HepG2 (cell line): Measurements from ENCODE around the gene SNX24. TPM values are rescaled to one million over a fixed set of nuclear protein-coding genes. Genes with fewer than 3 reads are reported as not detected.

Experiments used
- NR2C2 ChIP-seq: sonication (generic); formaldehyde crosslinking; IDR thresholded peaks from 2 replicates; pipeline ENCODE4 v1.4.0; 2020; ENCODE audit warnings: missing genetic modification reagents, mild to moderate bottlenecking, moderate library complexity, borderline replicate concordance
- PHF8 ChIP-seq: sonication (generic); formaldehyde crosslinking; IDR thresholded peaks from 2 replicates; pipeline ENCODE4 v1.5.0; 2020; ENCODE audit warnings: missing genetic modification reagents
- SKI ChIP-seq: fragments of 450-650 bp; IDR thresholded peaks from one replicate; pipeline ENCODE4 v1.6.1; 2018; ENCODE audit warnings: mild to moderate bottlenecking; ENCODE audit not compliant: partially characterized antibody
- ZNF557 ChIP-seq: sonication (generic); formaldehyde crosslinking; IDR thresholded peaks from 2 replicates; pipeline ENCODE4 v1.4.0; 2020; ENCODE audit warnings: missing genetic modification reagents
- ZNF720 ChIP-seq: sonication (generic); formaldehyde crosslinking; IDR thresholded peaks from 2 replicates; pipeline ENCODE4 v1.4.0; 2020; ENCODE audit warnings: missing genetic modification reagents
- ZNF772 ChIP-seq: sonication (generic); formaldehyde crosslinking; IDR thresholded peaks from 2 replicates; pipeline ENCODE4 v1.5.0; 2020; ENCODE audit warnings: mild to moderate bottlenecking, missing genetic modification reagents
- ZNF773 ChIP-seq: sonication (generic); formaldehyde crosslinking; IDR thresholded peaks from 2 replicates; pipeline ENCODE4 v1.4.0; 2020; ENCODE audit warnings: missing genetic modification reagents, borderline replicate concordance
- polyA plus RNA-seq, 8 experiments: library from polyadenylated mRNA; depleted of rRNA in 3 of 8; stranded (reverse) in 7 of 8; unstranded in 1 of 8; fragments of >200 nt; fragmentation: Illumina TruSeq in 4 of 8; extraction: Trizol in 4 of 8; gene quantifications; 2 replicates each; pipeline versions ENCODE4 v1.2.1 to v1.2.3, GENCODE V29; 2011 to 2016; ENCODE audit warnings: low read depth in 4 of 8, missing spikeins in 1 of 8, mixed read lengths in 1 of 8; ENCODE audit not compliant: insufficient read depth in 1 of 8
- total RNA-seq, 5 experiments: library from RNA; depleted of rRNA; stranded (reverse); fragments of >200 nt; fragmentation: Illumina TruSeq; extraction: Trizol; gene quantifications; 2 replicates each; pipeline ENCODE4 v1.2.3, GENCODE V29; 2016; ENCODE audit warnings: low read depth in 1 of 5
- TF ChIP-seq, protein P1 (sequence below): sonication (generic); formaldehyde crosslinking; IDR thresholded peaks from 2 replicates; pipeline ENCODE4 v1.4.0; 2020; ENCODE audit warnings: low read depth, mild to moderate bottlenecking, missing genetic modification reagents
- TF ChIP-seq, protein P2 (sequence below), 2 experiments: fragments of 450-650 bp in 1 of 2; sonication (generic) in 1 of 2; formaldehyde crosslinking in 1 of 2; IDR thresholded peaks; 2 replicates each; pipeline versions ENCODE4 v1.6.1 to v1.8.0; 2016 to 2022; ENCODE audit warnings: antibody characterized with exemption in 1 of 2, mild to moderate bottlenecking in 1 of 2, missing genetic modification reagents in 1 of 2
- TF ChIP-seq, protein P3 (sequence below): IDR thresholded peaks from 2 replicates; pipeline ENCODE4 v1.6.1; 2018; ENCODE audit warnings: missing genetic modification reagents, mild to moderate bottlenecking, missing compliant biosample characterization
- TF ChIP-seq, protein P4 (sequence below): sonication (generic); formaldehyde crosslinking; IDR thresholded peaks from 2 replicates; pipeline ENCODE4 v1.4.0; 2020; ENCODE audit warnings: mild to moderate bottlenecking, missing genetic modification reagents
- TF ChIP-seq, protein P5 (sequence below): sonication (generic); formaldehyde crosslinking; IDR thresholded peaks from 2 replicates; pipeline ENCODE4 v1.5.1; 2020; ENCODE audit warnings: mild to moderate bottlenecking, missing genetic modification reagents, borderline replicate concordance
- TF ChIP-seq, protein P6 (sequence below): sonication (generic); formaldehyde crosslinking; IDR thresholded peaks from 2 replicates; pipeline ENCODE4 v1.4.0; 2020; ENCODE audit warnings: missing genetic modification reagents; ENCODE audit errors: not compliant biosample characterization

SNX24 gene
- total and polyA plus RNA-seq, 2 of the 13 experiments (the other 11 are each of a cell fraction or from before 2014, with no cell fraction given), result 7.2 to 23.7 TPM

DNA sequence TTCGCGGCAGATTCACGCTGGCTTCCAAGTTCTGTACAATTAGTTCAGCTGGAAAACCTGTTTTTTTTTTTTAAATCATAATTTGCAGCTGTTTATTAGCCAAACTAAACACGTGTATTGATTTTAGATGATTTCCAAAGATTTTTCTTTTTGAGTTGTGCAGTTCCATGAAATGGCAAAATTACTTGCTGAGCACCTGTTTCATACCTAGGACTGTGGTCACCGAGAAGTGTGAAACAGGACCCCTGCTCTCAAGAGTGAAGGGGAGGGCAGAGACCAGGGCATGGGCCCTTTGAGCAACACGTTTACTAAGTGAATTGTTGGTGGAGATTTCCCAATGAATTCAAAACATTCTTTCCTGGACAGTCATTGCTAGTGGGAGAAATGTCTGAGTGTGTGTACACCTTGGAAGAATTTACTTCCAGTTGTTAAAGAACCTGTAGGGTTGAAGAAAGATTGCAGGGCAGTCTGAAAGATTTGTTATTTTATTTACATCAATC lies 688 bp downstream of the SNX24 start (continued):
- TF ChIP-seq NR2C2 (CRISPR knock-in tag), result 0 out of 2 replicates have a peak, but pooled peaks have one; percentile 1
- TF ChIP-seq, protein P1, sequence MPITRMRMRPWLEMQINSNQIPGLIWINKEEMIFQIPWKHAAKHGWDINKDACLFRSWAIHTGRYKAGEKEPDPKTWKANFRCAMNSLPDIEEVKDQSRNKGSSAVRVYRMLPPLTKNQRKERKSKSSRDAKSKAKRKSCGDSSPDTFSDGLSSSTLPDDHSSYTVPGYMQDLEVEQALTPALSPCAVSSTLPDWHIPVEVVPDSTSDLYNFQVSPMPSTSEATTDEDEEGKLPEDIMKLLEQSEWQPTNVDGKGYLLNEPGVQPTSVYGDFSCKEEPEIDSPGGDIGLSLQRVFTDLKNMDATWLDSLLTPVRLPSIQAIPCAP, result no peak
- TF ChIP-seq, protein P2, sequence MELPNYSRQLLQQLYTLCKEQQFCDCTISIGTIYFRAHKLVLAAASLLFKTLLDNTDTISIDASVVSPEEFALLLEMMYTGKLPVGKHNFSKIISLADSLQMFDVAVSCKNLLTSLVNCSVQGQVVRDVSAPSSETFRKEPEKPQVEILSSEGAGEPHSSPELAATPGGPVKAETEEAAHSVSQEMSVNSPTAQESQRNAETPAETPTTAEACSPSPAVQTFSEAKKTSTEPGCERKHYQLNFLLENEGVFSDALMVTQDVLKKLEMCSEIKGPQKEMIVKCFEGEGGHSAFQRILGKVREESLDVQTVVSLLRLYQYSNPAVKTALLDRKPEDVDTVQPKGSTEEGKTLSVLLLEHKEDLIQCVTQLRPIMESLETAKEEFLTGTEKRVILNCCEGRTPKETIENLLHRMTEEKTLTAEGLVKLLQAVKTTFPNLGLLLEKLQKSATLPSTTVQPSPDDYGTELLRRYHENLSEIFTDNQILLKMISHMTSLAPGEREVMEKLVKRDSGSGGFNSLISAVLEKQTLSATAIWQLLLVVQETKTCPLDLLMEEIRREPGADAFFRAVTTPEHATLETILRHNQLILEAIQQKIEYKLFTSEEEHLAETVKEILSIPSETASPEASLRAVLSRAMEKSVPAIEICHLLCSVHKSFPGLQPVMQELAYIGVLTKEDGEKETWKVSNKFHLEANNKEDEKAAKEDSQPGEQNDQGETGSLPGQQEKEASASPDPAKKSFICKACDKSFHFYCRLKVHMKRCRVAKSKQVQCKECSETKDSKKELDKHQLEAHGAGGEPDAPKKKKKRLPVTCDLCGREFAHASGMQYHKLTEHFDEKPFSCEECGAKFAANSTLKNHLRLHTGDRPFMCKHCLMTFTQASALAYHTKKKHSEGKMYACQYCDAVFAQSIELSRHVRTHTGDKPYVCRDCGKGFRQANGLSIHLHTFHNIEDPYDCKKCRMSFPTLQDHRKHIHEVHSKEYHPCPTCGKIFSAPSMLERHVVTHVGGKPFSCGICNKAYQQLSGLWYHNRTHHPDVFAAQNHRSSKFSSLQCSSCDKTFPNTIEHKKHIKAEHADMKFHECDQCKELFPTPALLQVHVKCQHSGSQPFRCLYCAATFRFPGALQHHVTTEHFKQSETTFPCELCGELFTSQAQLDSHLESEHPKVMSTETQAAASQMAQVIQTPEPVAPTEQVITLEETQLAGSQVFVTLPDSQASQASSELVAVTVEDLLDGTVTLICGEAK (IDR thresholded peaks at IDR 0.05), result no peak
- TF ChIP-seq, protein P2 (CRISPR knock-in tag; IDR thresholded peaks at IDR 0.05), result no peak
- TF ChIP-seq, protein P3, sequence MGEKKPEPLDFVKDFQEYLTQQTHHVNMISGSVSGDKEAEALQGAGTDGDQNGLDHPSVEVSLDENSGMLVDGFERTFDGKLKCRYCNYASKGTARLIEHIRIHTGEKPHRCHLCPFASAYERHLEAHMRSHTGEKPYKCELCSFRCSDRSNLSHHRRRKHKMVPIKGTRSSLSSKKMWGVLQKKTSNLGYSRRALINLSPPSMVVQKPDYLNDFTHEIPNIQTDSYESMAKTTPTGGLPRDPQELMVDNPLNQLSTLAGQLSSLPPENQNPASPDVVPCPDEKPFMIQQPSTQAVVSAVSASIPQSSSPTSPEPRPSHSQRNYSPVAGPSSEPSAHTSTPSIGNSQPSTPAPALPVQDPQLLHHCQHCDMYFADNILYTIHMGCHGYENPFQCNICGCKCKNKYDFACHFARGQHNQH (CRISPR knock-in tag), result no peak
- TF ChIP-seq SKI, result no peak
- TF ChIP-seq, protein P4, sequence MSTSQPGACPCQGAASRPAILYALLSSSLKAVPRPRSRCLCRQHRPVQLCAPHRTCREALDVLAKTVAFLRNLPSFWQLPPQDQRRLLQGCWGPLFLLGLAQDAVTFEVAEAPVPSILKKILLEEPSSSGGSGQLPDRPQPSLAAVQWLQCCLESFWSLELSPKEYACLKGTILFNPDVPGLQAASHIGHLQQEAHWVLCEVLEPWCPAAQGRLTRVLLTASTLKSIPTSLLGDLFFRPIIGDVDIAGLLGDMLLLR (CRISPR knock-in tag), result no peak
- TF ChIP-seq PHF8, result no peak
- no peak for TF ChIP-seq ZNF557 (CRISPR knock-in tag)
- no peak for TF ChIP-seq ZNF773 (CRISPR knock-in tag)
- TF ChIP-seq, protein P5, sequence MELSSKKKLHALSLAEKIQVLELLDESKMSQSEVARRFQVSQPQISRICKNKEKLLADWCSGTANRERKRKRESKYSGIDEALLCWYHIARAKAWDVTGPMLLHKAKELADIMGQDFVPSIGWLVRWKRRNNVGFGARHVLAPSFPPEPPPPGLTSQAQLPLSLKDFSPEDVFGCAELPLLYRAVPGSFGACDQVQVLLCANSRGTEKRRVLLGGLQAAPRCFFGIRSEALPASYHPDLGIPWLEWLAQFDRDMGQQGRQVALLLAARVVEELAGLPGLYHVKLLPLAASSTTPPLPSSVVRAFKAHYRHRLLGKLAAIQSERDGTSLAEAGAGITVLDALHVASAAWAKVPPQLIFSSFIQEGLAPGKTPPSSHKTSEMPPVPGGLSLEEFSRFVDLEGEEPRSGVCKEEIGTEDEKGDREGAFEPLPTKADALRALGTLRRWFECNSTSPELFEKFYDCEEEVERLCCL (CRISPR knock-in tag), result 0 out of 2 replicates have a peak, but pooled peaks have one; percentile 35
- TF ChIP-seq ZNF772 (CRISPR knock-in tag), result no peak
- no peak for TF ChIP-seq ZNF720 (CRISPR knock-in tag)
- TF ChIP-seq, protein P6, sequence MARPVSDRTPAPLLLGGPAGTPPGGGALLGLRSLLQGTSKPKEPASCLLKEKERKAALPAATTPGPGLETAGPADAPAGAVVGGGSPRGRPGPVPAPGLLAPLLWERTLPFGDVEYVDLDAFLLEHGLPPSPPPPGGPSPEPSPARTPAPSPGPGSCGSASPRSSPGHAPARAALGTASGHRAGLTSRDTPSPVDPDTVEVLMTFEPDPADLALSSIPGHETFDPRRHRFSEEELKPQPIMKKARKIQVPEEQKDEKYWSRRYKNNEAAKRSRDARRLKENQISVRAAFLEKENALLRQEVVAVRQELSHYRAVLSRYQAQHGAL (CRISPR knock-in tag), result no peak
